GM23338 (cell line): ENCODE measurements around the gene XRRA1. TPM values are rescaled to one million over a fixed set of nuclear protein-coding genes. Genes with fewer than 3 reads are reported as not detected.

Experiments used
- polyA plus RNA-seq: library from polyadenylated mRNA; unstranded; fragments of >200 nt; fragmentation: Nextera tagmentation; extraction: Ambion mirVana; gene quantifications from 2 replicates; pipeline ENCODE4 v1.2.1, GENCODE V29; 2016
- small RNA-seq: library from RNA; depleted of rRNA; stranded (forward); fragments of <200 nt; gene quantifications from one replicate; pipeline ENCODE3, GENCODE V24; 2014; ENCODE audit warnings: low replicate concordance
- total RNA-seq: library from RNA; depleted of rRNA; stranded (reverse); fragments of >200 nt; shearing (Covaris generic); gene quantifications from 2 replicates; pipeline ENCODE4 v1.2.3, GENCODE V29; 2014; rRNA removed

Gene XRRA1
- total and polyA plus RNA-seq, 2 experiments from 2014 or later: 4.9 to 5.4 TPM

Small RNA genes lying within 50 kb of the gene (small RNA-seq; reads per million reads assigned to genes)
- not detected for gene RN7SL239P
- gene RNU6-216P: not detected

Other genes with a start within 250 kb of the XRRA1 start
- 0.16 and 0.21 TPM in 2 replicates for gene CHRDL2, start 217.7 kb downstream of the XRRA1 start, total RNA-seq
- 0.38 TPM in 1 of 2 replicates, not detected in the other for gene CHRDL2, start 217.7 kb downstream of the XRRA1 start, polyA plus RNA-seq
- 15.1 and 16.5 TPM in 2 replicates for gene RNF169, start 200.2 kb downstream of the XRRA1 start, total RNA-seq
- 0.78 and 0.90 TPM in 2 replicates for gene RNF169, start 200.2 kb downstream of the XRRA1 start, polyA plus RNA-seq
- gene SPCS2, start 175 bp upstream of the XRRA1 start, total RNA-seq: 70.0 and 115 TPM in 2 replicates
- 329 and 334 TPM in 2 replicates for gene SPCS2, start 175 bp upstream of the XRRA1 start, polyA plus RNA-seq
- gene NEU3, start 39.8 kb upstream of the XRRA1 start, total RNA-seq: 23.4 and 25.9 TPM in 2 replicates
- 2.8 TPM in 2 replicates for gene NEU3, start 39.8 kb upstream of the XRRA1 start, polyA plus RNA-seq
- gene OR2AT4, start 147.8 kb upstream of the XRRA1 start, total RNA-seq: not detected in 2 replicates
- not detected in 2 replicates for gene OR2AT4, start 147.8 kb upstream of the XRRA1 start, polyA plus RNA-seq
- gene SLCO2B1, start 202.0 kb upstream of the XRRA1 start, total RNA-seq: not detected in 2 replicates
- gene SLCO2B1, start 202.0 kb upstream of the XRRA1 start, polyA plus RNA-seq: 0.03 TPM in 1 of 2 replicates, not detected in the other